GM18526 (cell line): ENCODE measurements around the gene CCS.

Experiments used
- POLR2A ChIP-seq: IDR thresholded peaks from 3 replicates; pipeline ENCODE4 v1.6.1; 2011; ENCODE audit not compliant: insufficient read length; ENCODE audit errors: extremely low read depth

Gene CCS

GRCh38 chr11:66557733-66558326 lies 35.2 kb upstream of the CCS start:
- no peak for TF ChIP-seq POLR2A

- no peak for TF ChIP-seq POLR2A
These were observed 33.7 kb upstream of the CCS start for GRCh38 chr11:66559142-66559865.

- TF ChIP-seq POLR2A: no peak
These were observed 32.9 kb upstream of the CCS start for GRCh38 chr11:66559866-66560676.

- no peak for TF ChIP-seq POLR2A
These were observed 31.6 kb upstream of the CCS start for GRCh38 chr11:66561178-66561974.

GRCh38 chr11:66561975-66562248 lies 31.1 kb upstream of the CCS start:
- TF ChIP-seq POLR2A: no peak

GRCh38 chr11:66562275-66562674 lies 30.7 kb upstream of the CCS start:
- no peak for TF ChIP-seq POLR2A

- no peak for TF ChIP-seq POLR2A
These were observed 29.9 kb upstream of the CCS start for GRCh38 chr11:66562907-66563583.

- no peak for TF ChIP-seq POLR2A
These were observed 29.2 kb upstream of the CCS start for GRCh38 chr11:66563832-66564231.

GRCh38 chr11:66564538-66564937 lies 28.4 kb upstream of the CCS start:
- no peak for TF ChIP-seq POLR2A

- no peak for TF ChIP-seq POLR2A
These were observed 28.0 kb upstream of the CCS start for GRCh38 chr11:66564984-66565383.

- no peak for TF ChIP-seq POLR2A
These were observed 26.8 kb upstream of the CCS start for GRCh38 chr11:66566221-66566620.

GRCh38 chr11:66567787-66568123 lies 25.2 kb upstream of the CCS start:
- TF ChIP-seq POLR2A: no peak

- TF ChIP-seq POLR2A: no peak
These were observed 24.7 kb upstream of the CCS start, which contains the start of gene CTSF for GRCh38 chr11:66568124-66568916. TSS of gene CTSF (minus strand) at chr11:66568606. CDS start at chr11:66568486, 120 bp downstream.

GRCh38 chr11:66569076-66569475 lies 23.9 kb upstream of the CCS start:
- no peak for TF ChIP-seq POLR2A
